Keratinocyte (primary cell): Measurements from ENCODE around the gene POLA1. TPM values are rescaled to one million over a fixed set of nuclear protein-coding genes. Genes with fewer than 3 reads are reported as not detected.

Experiments used
- DNase-seq: peaks from one replicate; pipeline ENCODE4 v3.0.0-alpha.2; 2011; ENCODE audit warnings: low read depth, missing footprints, low spot score
- FAIRE-seq: peaks from 2 replicates; lab custom pipeline; 2011; peaks lifted over from hg19 to GRCh38; lab: Jason Lieb, UNC
- H2AFZ ChIP-seq: 2 replicates; pipeline ENCODE4 v1.6.0; 2012; ENCODE audit warnings: low read length, control low read depth, inconsistent platforms; ENCODE audit not compliant: control insufficient read depth
- H3K27ac ChIP-seq: 2 replicates; pipeline ENCODE4 v1.5.1; 2011; ENCODE audit warnings: low read length; ENCODE audit not compliant: control insufficient read depth, insufficient read depth
- H3K27me3 ChIP-seq: 3 replicates; pipeline ENCODE4 v1.6.0; 2011; ENCODE audit warnings: low read length; ENCODE audit not compliant: control insufficient read depth, insufficient read depth; ENCODE audit errors: extremely low read depth
- H3K36me3 ChIP-seq, 2 experiments: 2 replicates in 1 of 2; 3 replicates in 1 of 2; pipeline ENCODE4 v1.5.1; 2011; ENCODE audit warnings: low read length in 2 of 2, mild to moderate bottlenecking in 1 of 2; ENCODE audit not compliant: control insufficient read depth in 2 of 2, insufficient read depth in 2 of 2; ENCODE audit errors: extremely low read depth in 1 of 2
- H3K4me1 ChIP-seq: 3 replicates; pipeline ENCODE4 v1.5.1; 2011; ENCODE audit warnings: low read length; ENCODE audit not compliant: control insufficient read depth, insufficient read depth; ENCODE audit errors: extremely low read depth
- H3K4me2 ChIP-seq: 3 replicates; pipeline ENCODE4 v1.6.0; 2011; ENCODE audit warnings: low read depth, low read length; ENCODE audit not compliant: control insufficient read depth, insufficient read depth; ENCODE audit errors: extremely low read depth
- H3K4me3 ChIP-seq, 3 experiments: fragments of 200-600 bp in 1 of 3; sonication (generic) in 1 of 3; 2 replicates in 2 of 3; 3 replicates in 1 of 3; pipeline ENCODE4 v1.5.1; 2011 to 2016; ENCODE audit warnings: low read length in 3 of 3, mild to moderate bottlenecking in 3 of 3, control low read depth in 2 of 3, inconsistent platforms in 1 of 3, low read depth in 1 of 3, mixed read lengths in 1 of 3, mixed run types in 1 of 3, moderate library complexity in 1 of 3; ENCODE audit not compliant: control insufficient read depth in 2 of 3, insufficient read depth in 2 of 3; ENCODE audit errors: extremely low read depth in 1 of 3
- H3K79me2 ChIP-seq: 2 replicates; pipeline ENCODE4 v1.6.0; 2012; ENCODE audit warnings: low read length; ENCODE audit not compliant: control insufficient read depth, insufficient read depth
- H3K9ac ChIP-seq: 3 replicates; pipeline ENCODE4 v1.6.0; 2011; ENCODE audit warnings: low read length; ENCODE audit not compliant: control insufficient read depth, insufficient read depth; ENCODE audit errors: extremely low read depth
- H3K9me1 ChIP-seq: 3 replicates; pipeline ENCODE4 v1.6.0; 2011; ENCODE audit warnings: low read length; ENCODE audit not compliant: control insufficient read depth, insufficient read depth; ENCODE audit errors: extremely low read depth
- H3K9me3 ChIP-seq: 2 replicates; pipeline ENCODE4 v1.5.1; 2012; ENCODE audit warnings: low read depth, low read length; ENCODE audit not compliant: control insufficient read depth
- H4K20me1 ChIP-seq: 3 replicates; pipeline ENCODE4 v1.6.0; 2011; ENCODE audit warnings: low read length; ENCODE audit not compliant: control insufficient read depth, insufficient read depth; ENCODE audit errors: extremely low read depth
- CTCF ChIP-seq, 3 experiments: IDR thresholded peaks in 1 of 3; conservative IDR thresholded peaks in 1 of 3; optimal IDR thresholded peaks in 1 of 3; 2 replicates in 2 of 3; 3 replicates in 1 of 3; pipeline versions ENCODE3 to v1.5.1; 2011; ENCODE audit warnings: low read length in 3 of 3, mild to moderate bottlenecking in 3 of 3, moderate library complexity in 2 of 3, control low read depth in 1 of 3, inconsistent platforms in 1 of 3; ENCODE audit not compliant: insufficient read depth in 2 of 3; ENCODE audit errors: extremely low read depth in 1 of 3
- EZH2 ChIP-seq: IDR thresholded peaks from one replicate; pipeline ENCODE4 v1.6.1; 2012; ENCODE audit warnings: inconsistent platforms, mild to moderate bottlenecking, low read length, moderate library complexity
- dilution Hi-C: fragments of 300-500 bp; cut with MboI; formaldehyde crosslinking; loops from one replicate; pipeline ENCODE4 v1.7.0; 2020; ENCODE audit warnings: low sequenced_read_pairs; ENCODE audit not compliant: extremely low pct_ligation_motif_present
- polyA plus RNA-seq, 5 experiments: library from polyadenylated mRNA; depleted of rRNA in 3 of 5; stranded (reverse) in 3 of 5; stranded (forward) in 1 of 5; unstranded in 1 of 5; fragments of >200 nt; gene quantifications; 1 replicate in 1 of 5; 2 replicates in 3 of 5; 3 replicates in 1 of 5; pipeline versions ENCODE4 v1.2.1 to v1.2.3, GENCODE V29; 2011 to 2012; ENCODE audit warnings: missing spikeins in 2 of 5, low read depth in 1 of 5, low replicate concordance in 1 of 5

The POLA1 gene
- polyA plus RNA-seq, 1 donor (not counting 4 experiments of a cell fraction or from before 2014, with no cell fraction given): 3.9 TPM

GRCh38 chrX:24979081-24979480 is 285.4 kb downstream of the POLA1 start:
- dilution Hi-C loops: no loop called here
- Histone ChIP-seq H3K79me2 (no peaks in the 10 kb centered on the region), H3K4me2 (no peak overlapping the region), H3K9me1 (no peaks in the 10 kb centered on the region), H4K20me1 (no peaks in the 10 kb centered on the region), H3K27me3 (no peaks in the 10 kb centered on the region), H3K9ac (no peak overlapping the region), H3K4me1 (no peaks in the 10 kb centered on the region), H3K4me3 (no peak overlapping the region), H2AFZ (no peak overlapping the region), H3K9me3 (no peaks in the 10 kb centered on the region), H3K27ac (no peak overlapping the region), H3K36me3 (no peaks in the 10 kb centered on the region)
- FAIRE-seq (no peak), DNase-seq (no peak)
- TF ChIP-seq EZH2: no peak
- no peak for TF ChIP-seq CTCF (optimal IDR thresholded peaks at IDR 0.05 in 1 of 3, IDR thresholded peaks at IDR 0.05 in 1 of 3, conservative IDR thresholded peaks at IDR 0.05 in 1 of 3; ENCODE audit: extremely low read depth in 1 of 3, insufficient read depth in 2 of 3, low read length in 3 of 3)

- Histone ChIP-seq H3K36me3 (no peaks in the 10 kb centered on the region), H3K9me1 (no peaks in the 10 kb centered on the region), H3K4me2 (no peak overlapping the region), H3K27ac (no peak overlapping the region), H3K79me2 (no peaks in the 10 kb centered on the region), H3K9me3 (no peaks in the 10 kb centered on the region), H4K20me1 (no peaks in the 10 kb centered on the region), H3K4me3 (no peak overlapping the region), H3K4me1 (no peaks in the 10 kb centered on the region), H3K9ac (no peak overlapping the region), H2AFZ (no peak overlapping the region), H3K27me3 (no peaks in the 10 kb centered on the region)
- no peak for FAIRE-seq
- dilution Hi-C loops: no loop called here
- no peak for DNase-seq
- no peak for TF ChIP-seq EZH2
- TF ChIP-seq CTCF (optimal IDR thresholded peaks at IDR 0.05 in 1 of 3, IDR thresholded peaks at IDR 0.05 in 1 of 3, conservative IDR thresholded peaks at IDR 0.05 in 1 of 3; ENCODE audit: extremely low read depth in 1 of 3, insufficient read depth in 2 of 3, low read length in 3 of 3): no peak
Measured at GRCh38 chrX:24981030-24981429, 287.3 kb downstream of the POLA1 start.
